B cell (primary cell): Measurements from ENCODE around the gene NPHS1. TPM values are rescaled to one million over a fixed set of nuclear protein-coding genes. Genes with fewer than 3 reads are reported as not detected.

ENCODE experiments used
- ATAC-seq: fragments of 200-7000 bp; cut with Tn5 transposase; one replicate; pipeline ENCODE4 v1.10.0; 2021; ENCODE audit warnings: low read depth, mild to moderate bottlenecking, moderate number of reproducible peaks, moderate library complexity
- CTCF ChIA-PET: fragments of 350-600 bp; sonication (Branson Sonifier 250); formaldehyde crosslinking; loops from one replicate; lab custom pipeline; 2021; ENCODE audit warnings: antibody characterized with exemption, inconsistent platforms; lab: Charles Lee
- POLR2A ChIA-PET: fragments of 350-600 bp; sonication (Branson Sonifier 250); formaldehyde crosslinking; loops from one replicate; lab custom pipeline; 2021; ENCODE audit warnings: antibody characterized with exemption; lab: Charles Lee
- DNase-seq: peaks from one replicate; pipeline ENCODE4 v3.0.0; 2013
- H2AFZ ChIP-seq: 2 replicates; pipeline ENCODE4 v1.6.1; 2012; ENCODE audit warnings: mild to moderate bottlenecking, low read depth, low read length; ENCODE audit not compliant: insufficient read depth, poor library complexity, severe bottlenecking
- H3K27ac ChIP-seq, 2 donors: 1 replicate in 1 of 2; 2 replicates in 1 of 2; pipeline ENCODE4 v1.5.1; 2012 to 2013; ENCODE audit warnings: low read length in 2 of 2, mild to moderate bottlenecking in 2 of 2, moderate library complexity in 1 of 2
- H3K27me3 ChIP-seq, 4 experiments: fragments of 200-600 bp in 1 of 4; sonication (generic) in 1 of 4; replicated peaks in 1 of 4; 1 replicate in 2 of 4; 2 replicates in 2 of 4; pipeline versions ENCODE4 v1.6.1 to v1.7.0; 2013 to 2016; ENCODE audit warnings: low read length in 3 of 4, mild to moderate bottlenecking in 2 of 4, mixed read lengths in 1 of 4, moderate library complexity in 1 of 4; ENCODE audit not compliant: insufficient read depth in 4 of 4, control insufficient read depth in 3 of 4; ENCODE audit errors: control extremely low read depth in 1 of 4
- H3K36me3 ChIP-seq, 2 experiments: replicated peaks in 1 of 2; 1 replicate in 1 of 2; 2 replicates in 1 of 2; pipeline versions ENCODE4 v1.6.1 to v1.7.1; 2013; ENCODE audit warnings: low read length in 1 of 2; ENCODE audit not compliant: insufficient read depth in 2 of 2, control insufficient read depth in 1 of 2; ENCODE audit errors: control extremely low read depth in 1 of 2, extremely low read depth in 1 of 2
- H3K4me1 ChIP-seq, 2 donors: fragments of 200-600 bp in 1 of 2; sonication (generic) in 1 of 2; 1 replicate in 1 of 2; 2 replicates in 1 of 2; pipeline versions ENCODE4 v1.5.1 to v1.6.1; 2013 to 2017; ENCODE audit warnings: low read length in 2 of 2; ENCODE audit not compliant: control insufficient read depth in 2 of 2, insufficient read depth in 2 of 2
- H3K4me2 ChIP-seq: replicated peaks from 2 replicates; pipeline ENCODE3; 2012; ENCODE audit warnings: mild to moderate bottlenecking, low read depth, low read length; ENCODE audit not compliant: poor library complexity, severe bottlenecking
- H3K4me3 ChIP-seq, 5 experiments: fragments of 200-600 bp in 1 of 5; sonication (generic) in 1 of 5; 1 replicate in 3 of 5; 2 replicates in 2 of 5; pipeline versions ENCODE4 v1.5.1 to v1.7.0; 2011 to 2016; ENCODE audit warnings: low read length in 4 of 5, mild to moderate bottlenecking in 4 of 5, low read depth in 2 of 5, control low read depth in 1 of 5, moderate library complexity in 1 of 5; ENCODE audit not compliant: insufficient read depth in 1 of 5; ENCODE audit errors: control extremely low read depth in 1 of 5, extremely low read depth in 1 of 5
- H3K79me2 ChIP-seq: fragments of 200-600 bp; sonication (generic); one replicate; pipeline ENCODE4 v1.6.0; 2016; ENCODE audit warnings: low read length; ENCODE audit not compliant: control insufficient read depth, insufficient read depth
- H3K9ac ChIP-seq: fragments of 200-600 bp; sonication (generic); 2 replicates; pipeline ENCODE4 v1.6.1; 2017; ENCODE audit warnings: mild to moderate bottlenecking, low read length, moderate library complexity
- H3K9me3 ChIP-seq, 3 donors: one replicate each; pipeline versions ENCODE4 v1.6.1 to v1.7.1; 2013; ENCODE audit warnings: low read length in 2 of 3; ENCODE audit not compliant: control insufficient read depth in 2 of 3, insufficient read depth in 1 of 3; ENCODE audit errors: control extremely low read depth in 1 of 3
- H4K20me1 ChIP-seq: 2 replicates; pipeline ENCODE4 v1.6.0; 2012; ENCODE audit warnings: mild to moderate bottlenecking, low read length; ENCODE audit not compliant: insufficient read depth, control insufficient read depth, poor library complexity, severe bottlenecking
- H3K27ac Mint-ChIP-seq: one replicate; pipeline ENCODE4 v1.8.0; 2021; ENCODE audit warnings: mixed read lengths
- H3K27me3 Mint-ChIP-seq: one replicate; pipeline ENCODE4 v1.8.0; 2021; ENCODE audit warnings: mixed read lengths
- H3K4me1 Mint-ChIP-seq: one replicate; pipeline ENCODE4 v1.8.0; 2021; ENCODE audit warnings: mixed read lengths
- H3K4me3 Mint-ChIP-seq: one replicate; pipeline ENCODE4 v1.8.0; 2021; ENCODE audit warnings: mixed read lengths
- H3K9me3 Mint-ChIP-seq: one replicate; pipeline ENCODE4 v1.8.0; 2022; ENCODE audit warnings: mixed read lengths; ENCODE audit not compliant: insufficient read depth
- EZH2 ChIP-seq: IDR thresholded peaks from 2 replicates; pipeline ENCODE4 v1.6.1; 2012; ENCODE audit warnings: borderline replicate concordance, low read depth, mild to moderate bottlenecking, moderate library complexity, low read length; ENCODE audit not compliant: insufficient read depth, poor library complexity, severe bottlenecking
- WGBS: methylation state at CpG from one replicate; pipeline ENCODE4 v1.1.5; 2013; ENCODE audit warnings: missing lambda C conversion rate; ENCODE audit not compliant: insufficient coverage; 5-methylcytosine and 5-hydroxymethylcytosine counted together
- intact Hi-C: fragments of 100-400 bp; cut with micrococcal nuclease; formaldehyde crosslinking; loops from one replicate; pipeline ENCODE4 v1.10.0; 2022
- polyA plus RNA-seq: library from polyadenylated mRNA; depleted of rRNA; stranded (reverse); fragments of >200 nt; gene quantifications from 2 replicates; pipeline ENCODE4 v1.2.3, GENCODE V29; 2012
- total RNA-seq, 2 donors: library from RNA; stranded (reverse); fragments of 120-200 nt in 1 of 2; gene quantifications; 1 replicate in 1 of 2; 2 replicates in 1 of 2; pipeline versions ENCODE4 v1.2.3 to v1.2.4, GENCODE V29; 2013 to 2022
- TF ChIP-seq, protein P1 (sequence below): fragments of 200-600 bp; IDR thresholded peaks from one replicate; pipeline ENCODE4 v1.8.0; 2022; ENCODE audit warnings: antibody characterized with exemption, mild to moderate bottlenecking

The NPHS1 gene
- total and polyA plus RNA-seq, 2 donors (not counting 1 experiment from before 2014, with no cell fraction given) = not detected

DNA sequence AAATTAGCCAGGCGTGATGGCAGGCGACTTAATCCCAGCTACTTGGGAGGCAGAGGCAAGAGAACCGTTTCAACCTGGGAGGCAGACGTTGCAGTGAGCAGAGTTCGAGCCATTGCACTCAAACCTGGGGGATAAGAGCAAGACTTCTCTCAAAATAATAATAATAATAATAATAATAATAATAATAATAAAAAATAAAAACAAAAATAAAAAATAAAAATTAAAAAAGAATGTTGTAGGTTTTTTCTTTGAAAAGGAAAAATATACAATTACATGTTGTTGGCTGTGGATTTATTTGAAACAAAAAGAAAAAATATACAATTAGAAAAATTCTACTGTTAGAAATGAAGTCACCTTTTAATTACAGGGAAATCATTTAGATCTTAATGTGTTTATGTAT lies 28.2 kb downstream of the NPHS1 start:
- ChIA-PET POLR2A (no interaction called here), CTCF (no interaction called here)
- Histone ChIP-seq H3K79me2 (no peaks in the 10 kb centered on the region), H3K4me3 (no peak overlapping the region), H3K27me3 (peaks cover 0 to 14% (median 0%) of the 10 kb centered on the region in 4 experiments), H3K4me2 (no peak overlapping the region), H3K4me1 (no peaks in the 10 kb centered on the region), H3K9me3 (no peaks in the 10 kb centered on the region), H3K9ac (no peak overlapping the region), H2AFZ (no peak overlapping the region), H3K27ac (no peak overlapping the region), H4K20me1 (no peaks in the 10 kb centered on the region), H3K36me3 (no peaks in the 10 kb centered on the region)
- H3K4me1 Mint-ChIP-seq = peaks cover 2% of the 10 kb centered on the region
- DNase-seq (no peak), ATAC-seq (no peak)
- no peak overlapping the region for H3K27ac Mint-ChIP-seq
- 73% methylated on average over 3 of the region's 5 CpGs for WGBS
- H3K27me3 Mint-ChIP-seq = peaks cover 32% of the 10 kb centered on the region
- intact Hi-C loops = no loop called here
- no peak overlapping the region for H3K4me3 Mint-ChIP-seq
- no peak for TF ChIP-seq EZH2
- TF ChIP-seq, protein P1, sequence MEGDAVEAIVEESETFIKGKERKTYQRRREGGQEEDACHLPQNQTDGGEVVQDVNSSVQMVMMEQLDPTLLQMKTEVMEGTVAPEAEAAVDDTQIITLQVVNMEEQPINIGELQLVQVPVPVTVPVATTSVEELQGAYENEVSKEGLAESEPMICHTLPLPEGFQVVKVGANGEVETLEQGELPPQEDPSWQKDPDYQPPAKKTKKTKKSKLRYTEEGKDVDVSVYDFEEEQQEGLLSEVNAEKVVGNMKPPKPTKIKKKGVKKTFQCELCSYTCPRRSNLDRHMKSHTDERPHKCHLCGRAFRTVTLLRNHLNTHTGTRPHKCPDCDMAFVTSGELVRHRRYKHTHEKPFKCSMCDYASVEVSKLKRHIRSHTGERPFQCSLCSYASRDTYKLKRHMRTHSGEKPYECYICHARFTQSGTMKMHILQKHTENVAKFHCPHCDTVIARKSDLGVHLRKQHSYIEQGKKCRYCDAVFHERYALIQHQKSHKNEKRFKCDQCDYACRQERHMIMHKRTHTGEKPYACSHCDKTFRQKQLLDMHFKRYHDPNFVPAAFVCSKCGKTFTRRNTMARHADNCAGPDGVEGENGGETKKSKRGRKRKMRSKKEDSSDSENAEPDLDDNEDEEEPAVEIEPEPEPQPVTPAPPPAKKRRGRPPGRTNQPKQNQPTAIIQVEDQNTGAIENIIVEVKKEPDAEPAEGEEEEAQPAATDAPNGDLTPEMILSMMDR = no peak
- no peaks in the 10 kb centered on the region for H3K9me3 Mint-ChIP-seq

DNA sequence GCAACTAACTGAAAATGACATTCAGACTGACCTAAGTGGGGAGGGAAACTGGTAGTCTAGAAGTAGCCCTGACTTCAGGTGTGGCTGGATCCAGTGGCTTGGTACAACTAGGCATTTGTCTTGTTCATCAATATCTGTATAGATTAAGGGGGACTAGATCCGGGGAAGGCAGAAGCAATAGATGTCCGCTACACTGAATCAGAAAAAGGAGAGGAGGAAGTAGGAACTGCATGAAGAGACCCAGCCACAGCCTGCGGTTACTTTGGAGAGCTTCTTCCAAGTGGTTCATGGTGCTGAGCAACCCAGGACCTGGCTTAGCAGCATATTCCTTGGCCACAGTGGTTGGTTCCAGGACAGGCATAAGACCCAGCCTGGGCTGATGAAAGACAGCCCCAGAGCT lies 29.7 kb downstream of the NPHS1 start:
- H3K27me3 Mint-ChIP-seq = peaks cover 28% of the 10 kb centered on the region
- H3K27me3 ChIP-seq = peaks cover 0 to 13% (median 0%) of the 10 kb centered on the region in 4 experiments
- H3K4me1 ChIP-seq = no peaks in the 10 kb centered on the region
- CTCF ChIA-PET = interaction anchor here (0.7 kb wide), 1 partner anchor 159 kb away, joined by 3 read pairs; no protein-coding TSS in a partner anchor
- H3K79me2 ChIP-seq = no peaks in the 10 kb centered on the region
- 60% methylated on average over 3 of the region's 3 CpGs for WGBS
- H3K27ac Mint-ChIP-seq = no peak overlapping the region
- no peak overlapping the region for H3K27ac ChIP-seq
- no peak for TF ChIP-seq EZH2
- TF ChIP-seq, protein P1 = no peak
- POLR2A ChIA-PET = no interaction called here
- H3K9me3 ChIP-seq = no peaks in the 10 kb centered on the region
- H3K36me3 ChIP-seq = no peaks in the 10 kb centered on the region
- H3K9me3 Mint-ChIP-seq = no peaks in the 10 kb centered on the region
- H3K4me2 ChIP-seq = no peak overlapping the region
- no peak overlapping the region for H3K4me3 Mint-ChIP-seq
- intact Hi-C loops = no loop called here
- peaks cover 2% of the 10 kb centered on the region for H3K4me1 Mint-ChIP-seq
- no peaks in the 10 kb centered on the region for H4K20me1 ChIP-seq
- no peak overlapping the region for H3K9ac ChIP-seq
- DNase-seq (no peak), ATAC-seq (no peak)
- no peak overlapping the region for H3K4me3 ChIP-seq
- H2AFZ ChIP-seq = no peak overlapping the region
